SKM-1 treated with dmso at 0.1 percent for 144 hours (cell line): ENCODE results near the gene SNUPN.

Experiments
- DNase-seq: peaks from one replicate; lab custom pipeline; 2025; ENCODE audit not compliant: unreplicated experiment; lab: John Stamatoyannopoulos, UW

SNUPN gene

DNA sequence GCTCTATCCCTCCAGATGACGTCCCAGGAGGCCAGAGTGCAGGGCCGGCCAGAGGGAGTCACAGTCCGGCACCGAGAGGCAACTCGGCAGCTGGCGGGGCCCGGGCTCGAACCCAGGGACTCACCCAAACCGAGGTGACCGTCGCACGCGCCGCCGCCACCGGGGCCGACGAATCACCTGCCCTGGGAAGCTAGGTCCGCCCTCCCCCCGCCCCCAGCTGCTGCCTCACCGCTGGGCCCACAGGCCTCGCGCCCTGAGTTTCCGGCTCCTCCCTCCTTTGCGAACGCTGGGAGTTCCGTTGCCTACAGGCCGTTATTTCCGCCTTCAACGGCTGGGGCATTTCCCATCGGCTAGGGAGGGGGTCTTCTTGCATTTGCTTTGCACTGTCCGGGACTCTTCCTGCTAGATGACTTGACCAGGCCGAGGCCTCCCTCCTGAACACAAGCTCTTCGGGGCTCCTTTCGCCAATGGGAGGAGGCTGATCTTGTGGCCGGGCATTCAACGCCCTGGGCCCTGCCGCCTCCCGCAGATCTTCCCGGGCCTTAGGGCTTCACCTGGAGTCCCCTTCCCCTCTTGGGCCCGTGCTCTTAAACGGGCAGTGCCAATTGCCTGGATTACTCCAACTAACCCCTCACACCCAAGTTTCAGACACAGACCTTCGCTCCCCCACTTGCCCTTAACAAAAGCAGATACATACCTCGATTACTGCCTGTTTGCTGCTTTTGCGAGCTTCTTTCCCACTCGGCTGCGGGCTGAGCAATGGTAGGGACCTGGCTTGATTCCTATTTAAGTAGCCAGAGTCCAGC, at the start of gene SNUPN:
SNUPN (minus strand) TSS at position 184 of the 806 bp plus-strand sequence. CDS start 4,674 bp downstream, outside the sequence.
- peak; percentile 93 for DNase-seq

DNA sequence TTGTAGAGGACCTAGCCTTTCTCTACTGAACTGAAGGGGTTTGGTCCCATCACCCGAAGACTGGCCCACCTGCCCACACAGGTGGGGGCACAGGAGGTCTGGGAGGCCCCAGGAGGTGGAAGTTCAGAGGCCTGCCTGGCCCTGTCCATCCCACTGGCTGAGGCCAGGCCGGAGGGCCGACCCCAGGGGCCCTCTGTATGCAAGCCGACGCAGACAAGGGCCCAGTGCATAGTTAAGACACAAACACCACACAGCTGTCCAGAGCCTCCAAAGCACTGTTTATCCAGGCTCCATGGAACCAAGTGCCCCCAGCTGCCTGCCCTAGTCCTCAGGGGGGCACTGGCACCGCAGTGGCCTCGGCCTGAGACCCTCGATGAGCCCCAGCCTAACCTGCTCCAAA, 48.8 kb upstream of the SNUPN start:
- DNase-seq: no peak

DNA sequence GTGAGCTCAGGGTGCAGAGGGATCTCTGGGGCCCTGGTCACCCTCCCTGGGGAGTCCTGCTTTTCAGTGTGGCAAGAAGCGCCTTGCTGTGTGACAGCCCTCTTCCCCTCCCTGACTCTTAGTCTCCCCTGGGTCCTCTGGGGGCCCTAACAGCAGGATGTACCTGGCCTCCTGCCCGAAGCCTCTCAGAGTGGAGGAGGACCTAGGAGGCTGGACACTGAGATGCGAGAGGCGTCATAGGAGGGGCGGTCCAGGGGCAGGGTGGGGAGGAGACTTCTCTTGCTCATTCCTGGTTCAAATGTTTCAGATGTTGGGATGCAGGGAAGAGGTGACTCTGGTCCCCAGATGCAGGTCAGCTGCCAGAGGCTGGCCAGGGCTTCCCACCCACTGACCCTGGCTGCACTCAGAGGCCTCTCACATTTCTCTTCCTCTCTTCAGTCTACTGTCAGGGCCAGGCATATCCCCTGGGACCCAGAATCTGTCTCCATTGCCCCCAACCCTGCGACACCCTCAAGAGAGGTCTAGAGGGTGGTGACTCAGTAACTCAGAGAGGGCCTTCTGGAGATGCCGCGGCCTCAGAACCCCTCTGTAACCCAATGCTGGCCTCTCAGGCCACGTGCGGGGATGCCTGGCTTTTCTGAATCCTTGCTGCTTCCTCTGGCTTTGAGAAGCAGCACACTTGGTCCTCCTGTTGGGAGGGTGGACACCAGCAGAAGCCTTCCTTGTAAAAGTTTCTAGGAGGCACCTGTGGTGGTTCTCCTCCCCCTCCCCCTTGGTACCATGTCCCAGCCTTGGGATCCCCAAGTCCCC, 48.1 kb upstream of the SNUPN start:
- DNase-seq: no peak

DNA sequence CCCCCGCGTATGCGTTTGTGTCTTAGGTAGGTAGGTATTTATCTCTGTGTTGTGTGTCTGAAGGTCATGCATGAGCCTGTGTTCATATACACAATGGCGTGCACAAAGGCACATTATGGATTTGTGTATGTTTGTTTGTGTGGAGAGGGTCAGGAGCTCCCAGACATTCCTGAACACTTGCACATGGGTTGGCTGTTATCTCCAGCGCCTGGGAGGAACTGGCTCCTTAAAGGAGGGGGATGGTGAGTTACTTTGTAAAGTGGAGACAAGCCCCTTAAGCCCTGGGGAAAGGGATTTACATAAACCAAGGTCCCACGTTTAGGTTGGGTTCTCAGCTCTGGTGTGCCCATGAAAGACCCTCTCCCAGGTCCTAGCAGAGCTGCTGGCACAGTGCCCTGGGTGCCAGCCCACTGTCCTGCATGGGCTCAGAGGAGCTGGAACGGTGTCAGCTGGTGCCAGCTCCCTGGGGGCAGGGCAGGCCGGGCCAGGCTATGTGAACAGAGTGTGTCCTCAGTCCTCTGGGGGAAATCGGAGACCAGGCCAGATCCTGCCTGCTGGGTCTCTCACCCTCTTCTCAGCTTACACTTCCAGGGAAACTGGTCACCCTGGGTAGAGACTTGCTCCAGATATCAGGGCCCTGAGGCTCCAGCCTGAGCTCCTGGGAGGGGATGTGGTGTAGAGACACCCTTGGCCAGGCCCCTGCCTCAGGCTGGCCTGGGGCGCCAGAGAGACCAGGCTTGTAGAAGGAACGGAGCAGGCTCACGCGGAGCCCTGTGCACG, 47.3 kb upstream of the SNUPN start:
- DNase-seq: no peak

DNA sequence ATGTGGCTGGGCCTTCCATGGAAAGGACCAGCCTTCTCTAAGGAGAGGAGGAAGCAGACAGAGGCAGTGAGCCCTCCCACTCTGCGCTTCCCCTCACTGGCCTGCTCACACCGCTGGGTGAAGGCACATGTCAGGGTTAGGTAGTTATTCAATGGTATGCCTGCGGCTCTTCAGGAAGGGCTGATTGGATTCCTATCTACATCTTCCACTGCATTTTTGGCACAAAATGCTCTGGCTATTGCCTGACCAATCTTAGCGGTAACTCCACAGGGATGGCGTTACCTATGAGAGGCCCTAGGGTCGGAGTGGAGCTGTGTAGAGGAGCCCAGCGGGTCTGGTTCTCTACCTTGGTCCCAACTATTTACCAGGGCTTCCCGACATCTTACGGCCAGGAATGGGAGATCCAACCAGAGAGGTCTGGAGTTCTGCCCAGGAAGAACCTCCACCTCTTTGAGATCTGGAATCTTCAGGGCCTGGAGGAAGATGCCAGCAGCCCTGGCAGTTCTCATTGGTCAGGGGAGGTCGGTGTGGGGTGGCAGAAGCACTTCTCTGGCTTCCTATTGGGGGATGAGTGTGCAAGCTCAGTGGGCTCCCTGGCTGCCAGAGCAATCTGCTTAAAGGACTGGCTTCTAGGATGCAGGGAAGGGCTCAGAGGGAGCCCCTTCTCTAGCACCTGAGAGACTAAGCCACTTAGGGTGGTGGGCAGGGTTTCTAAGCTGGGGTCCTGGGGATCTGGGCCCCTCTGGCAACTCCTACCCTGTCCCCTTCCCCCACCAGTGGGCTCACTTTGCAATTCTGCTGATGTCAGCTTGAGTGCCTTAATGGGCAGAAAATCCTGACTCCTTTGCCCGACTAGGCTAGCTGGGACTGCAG, 46.4 kb upstream of the SNUPN start:
- no peak for DNase-seq

DNA sequence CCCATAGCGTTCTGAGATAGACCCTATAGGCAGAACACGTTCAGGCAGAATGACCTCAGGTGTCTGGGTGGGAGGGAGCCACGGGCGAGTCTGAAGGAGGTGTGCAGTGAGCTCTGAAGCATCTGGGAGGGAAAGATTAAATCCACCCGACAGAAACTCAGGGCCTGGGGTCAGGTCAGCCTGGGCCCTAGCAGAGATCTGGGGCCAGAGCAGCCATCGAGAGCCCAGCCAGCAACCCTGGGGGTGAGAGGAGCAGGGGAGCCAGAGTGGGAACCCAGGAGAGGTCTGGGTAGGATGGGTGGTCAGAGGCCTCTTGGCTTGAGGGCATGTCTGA, 44.3 kb upstream of the SNUPN start:
- no peak for DNase-seq

DNA sequence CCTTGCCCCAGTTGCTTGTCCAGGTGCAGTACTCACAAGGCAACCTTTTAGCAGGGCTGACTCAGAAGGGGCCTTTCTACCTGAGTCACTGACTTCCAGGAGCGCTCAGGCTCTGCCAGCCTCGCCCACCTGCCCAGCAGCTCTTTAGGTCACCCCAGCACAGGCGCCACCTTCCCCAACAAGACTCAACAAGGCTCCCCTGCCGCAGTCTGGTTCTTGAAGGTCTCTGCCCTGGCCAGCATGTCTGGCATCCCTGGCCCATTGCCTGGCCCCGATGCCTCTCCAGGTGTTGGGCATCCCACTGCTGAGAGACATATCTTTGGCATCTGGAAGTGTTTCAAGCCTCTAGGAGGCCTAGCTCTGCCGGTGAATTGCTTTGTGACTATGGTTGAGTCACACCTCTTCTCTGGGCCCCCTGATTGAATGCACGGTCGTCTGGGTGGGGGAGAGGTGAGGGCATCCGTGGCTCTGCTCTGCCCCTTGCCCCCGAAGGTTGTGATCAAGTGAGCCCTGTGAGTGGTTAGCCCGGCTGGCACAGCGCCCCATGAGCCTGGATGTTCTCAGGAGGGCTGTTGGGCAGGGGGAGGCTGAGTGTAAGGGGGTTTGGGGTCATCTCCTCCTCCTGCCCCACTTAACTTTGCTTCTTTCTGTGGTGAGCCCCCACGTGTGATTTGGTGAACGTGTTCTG, 43.8 kb upstream of the SNUPN start:
- no peak for DNase-seq

DNA sequence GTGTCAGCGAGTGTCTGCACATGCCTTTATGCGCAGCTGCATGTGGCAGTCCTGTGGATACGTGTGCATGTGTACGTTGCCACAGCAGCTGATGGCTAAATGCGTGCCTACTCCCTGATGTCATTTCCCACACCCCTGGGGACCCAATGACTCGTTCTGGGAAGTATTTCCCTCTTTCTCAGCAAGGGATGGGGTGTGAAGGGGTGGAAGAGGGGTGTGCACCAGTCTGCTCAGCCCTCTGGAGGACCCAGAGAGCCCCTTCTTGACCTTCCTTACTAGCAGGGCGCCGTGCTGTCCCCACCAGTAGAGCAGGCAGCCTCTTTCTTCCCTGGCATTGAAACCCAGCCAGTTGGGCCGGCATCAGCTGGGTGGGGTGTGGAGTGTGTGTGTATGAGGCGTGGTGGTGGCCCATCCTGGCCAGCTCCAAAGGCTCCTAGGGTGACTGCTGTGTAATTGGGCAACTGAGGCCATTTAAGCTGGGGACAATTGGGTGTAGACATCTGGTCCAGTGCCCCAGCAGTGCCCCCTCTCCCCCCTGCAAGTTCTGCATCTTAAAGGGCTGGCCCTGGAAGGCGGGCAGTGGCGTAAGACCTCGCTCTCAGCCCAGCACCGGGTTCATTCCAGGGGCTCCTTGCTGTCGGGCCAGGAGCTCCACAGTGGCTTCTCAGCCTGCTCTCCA, 41.4 kb upstream of the SNUPN start:
- DNase-seq: no peak

DNA sequence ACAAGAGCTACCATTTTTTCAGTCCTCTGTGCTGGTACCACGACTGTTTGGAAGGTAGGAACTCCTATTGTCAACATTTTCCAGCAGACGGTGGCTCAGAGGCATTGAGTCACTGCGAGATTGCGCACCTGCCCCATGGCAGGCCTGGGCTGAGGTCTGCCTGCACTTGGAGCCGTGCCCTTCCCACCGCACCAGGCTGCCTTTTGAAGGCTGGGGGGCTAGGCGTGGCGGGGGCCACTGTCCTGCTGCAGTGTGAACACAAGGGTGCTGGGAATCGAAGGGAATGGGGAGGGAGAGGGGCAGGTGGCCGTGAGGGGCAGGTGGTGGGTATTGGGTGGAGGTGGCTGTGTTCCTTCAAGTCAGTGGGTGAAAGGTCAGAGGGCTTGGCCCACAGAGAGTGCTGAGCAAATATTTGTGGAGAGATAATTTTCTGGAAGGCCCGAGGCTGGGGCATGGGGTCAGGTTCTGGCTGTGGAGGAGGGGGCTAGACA, 38.5 kb upstream of the SNUPN start:
- DNase-seq: no peak

DNA sequence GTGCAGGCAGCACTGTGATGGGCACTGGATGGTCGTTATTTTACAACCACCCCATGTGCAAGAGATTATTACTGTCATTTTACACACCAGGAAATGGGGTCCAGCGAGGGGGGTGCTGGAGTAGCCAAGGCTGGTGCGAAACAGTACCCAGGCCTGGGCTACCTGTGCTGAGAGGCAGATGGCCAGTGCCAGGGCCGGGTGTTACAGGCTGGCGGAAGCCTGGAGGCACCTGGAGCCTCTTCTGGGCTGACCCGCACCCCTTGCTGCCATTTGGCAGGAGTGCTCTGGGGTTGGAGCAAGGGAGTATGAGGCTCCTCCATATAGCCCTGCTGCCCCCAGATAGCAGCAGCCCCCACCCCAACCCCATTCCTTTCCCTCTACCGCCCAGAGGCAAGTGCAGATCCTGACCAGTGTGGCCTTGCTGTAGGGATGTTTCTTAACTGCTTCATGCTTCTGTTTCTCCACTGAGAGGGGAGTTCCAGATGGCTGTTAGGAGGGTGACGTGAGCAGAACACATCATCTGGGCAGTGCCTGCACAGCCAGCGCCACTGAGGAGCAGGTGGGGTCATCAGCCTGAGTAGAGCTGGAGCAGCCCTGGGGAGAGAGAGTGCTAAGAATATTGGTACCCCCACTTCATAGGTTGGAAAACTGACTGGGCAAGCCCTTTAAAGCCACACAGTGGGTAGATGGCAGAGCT, 37.4 kb upstream of the SNUPN start:
- DNase-seq: no peak

DNA sequence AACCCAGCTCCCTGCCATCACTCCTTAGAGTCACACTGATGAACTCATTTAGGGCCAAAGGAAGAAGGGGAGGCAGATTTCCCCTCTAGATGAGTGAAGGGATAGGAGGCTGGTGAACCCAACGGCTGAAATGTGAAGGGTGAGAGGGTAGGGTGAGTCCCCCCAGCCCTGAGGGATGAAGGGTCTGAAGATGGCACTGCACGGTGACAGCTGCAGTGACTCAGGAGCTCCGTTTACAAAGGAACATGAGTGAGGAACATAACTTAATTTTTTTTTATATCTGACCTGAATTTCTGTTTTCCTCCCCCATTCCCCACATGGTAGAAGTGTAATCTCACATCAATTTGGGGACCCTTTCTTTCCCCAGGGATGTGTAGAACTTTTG, 36.2 kb upstream of the SNUPN start:
- no peak for DNase-seq

DNA sequence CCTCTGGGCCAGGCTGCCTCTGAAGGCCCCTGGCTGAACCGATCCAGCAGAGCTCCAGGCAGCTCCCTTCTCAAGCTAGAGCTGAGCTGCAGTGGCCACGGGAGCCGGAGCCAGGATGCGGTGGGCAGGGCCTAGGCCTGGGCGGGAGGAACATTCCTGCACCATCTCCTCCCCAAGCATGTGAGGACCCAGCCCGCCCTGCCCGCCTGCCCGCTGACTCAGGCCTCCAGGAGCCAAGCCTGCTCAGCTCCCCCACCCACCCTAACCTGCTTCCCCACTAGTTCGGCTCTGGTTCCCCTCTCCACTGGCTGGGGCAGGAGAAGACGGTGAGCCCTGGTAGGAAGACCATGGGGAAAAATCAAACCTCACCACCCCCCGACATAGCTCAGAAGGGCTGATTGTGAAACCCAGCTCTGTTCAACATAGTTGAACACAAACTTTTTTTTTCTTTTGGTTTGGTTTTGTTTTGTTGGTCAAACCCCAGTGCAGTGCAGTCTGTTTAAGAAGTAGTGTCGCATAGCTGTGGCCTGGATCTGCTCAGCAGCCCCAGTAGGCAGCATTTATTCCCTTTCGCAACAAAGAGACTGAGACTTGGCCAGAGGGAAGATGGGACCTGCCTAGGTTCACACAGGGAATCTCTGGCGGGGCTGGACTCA, 35.7 kb upstream of the SNUPN start:
- no peak for DNase-seq

DNA sequence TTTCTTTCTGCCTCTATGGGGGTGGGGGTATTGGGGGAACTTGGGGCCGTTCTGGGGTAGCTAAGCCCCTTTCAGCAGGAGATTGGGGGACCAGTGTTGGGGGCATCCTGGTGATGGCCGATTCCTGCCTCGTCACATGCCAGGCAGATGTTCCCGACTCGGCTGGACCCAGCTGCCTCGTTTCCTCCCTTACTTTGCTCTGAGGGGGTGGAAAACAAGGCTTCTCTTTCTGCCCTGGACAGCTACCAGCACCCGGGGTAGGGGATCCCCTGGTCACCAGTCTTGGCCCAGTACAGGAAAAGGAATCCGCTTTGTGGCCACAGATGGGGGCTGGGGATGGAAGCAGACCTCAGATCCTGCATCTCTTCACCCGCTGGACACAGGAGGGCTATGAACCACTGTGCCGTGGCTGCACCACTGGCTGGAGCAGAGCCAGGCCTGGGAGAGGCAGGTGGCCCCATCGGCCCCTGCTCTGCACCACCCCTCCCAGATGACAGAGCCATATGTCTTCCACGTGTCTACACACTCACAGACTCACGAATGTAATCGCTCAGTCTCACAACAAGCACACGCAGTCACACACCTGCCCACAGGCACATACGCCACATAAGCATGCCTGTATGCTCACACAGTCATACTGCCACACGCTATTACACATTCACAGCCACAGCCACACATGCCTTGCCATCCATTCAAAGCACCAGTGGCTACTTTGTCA, 34.6 kb upstream of the SNUPN start:
- no peak for DNase-seq

DNA sequence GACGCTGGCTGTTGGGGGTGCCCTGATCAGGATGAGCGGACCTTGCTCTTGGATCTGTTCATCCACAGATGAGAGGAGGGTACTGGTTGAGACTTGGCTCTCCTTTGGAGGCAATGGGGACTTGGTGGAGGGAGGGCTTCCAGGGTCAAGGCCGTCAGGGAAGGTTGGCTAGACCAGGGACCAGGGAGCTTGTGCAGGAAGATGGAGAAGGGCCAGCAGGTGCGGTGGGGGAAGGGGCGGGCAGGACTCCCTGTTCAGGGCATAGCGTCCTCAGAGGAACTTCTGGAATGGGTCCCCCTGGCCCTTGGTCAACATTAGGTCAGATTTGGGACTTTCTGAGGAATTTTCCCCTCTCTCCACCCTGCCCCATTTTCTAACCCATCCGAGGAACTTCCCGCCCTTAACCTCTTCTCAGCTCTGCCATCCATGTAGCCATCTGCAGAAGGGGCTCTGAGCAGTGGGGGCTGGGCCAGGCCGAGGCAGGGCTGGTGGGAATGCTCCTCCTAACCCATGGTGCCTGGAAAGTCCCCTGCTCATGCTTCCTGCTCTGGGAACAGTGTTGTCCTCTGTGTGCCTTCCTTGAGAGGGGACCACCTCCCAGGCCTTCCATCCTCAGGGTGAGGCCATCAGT, 33.7 kb upstream of the SNUPN start:
- DNase-seq: no peak

DNA sequence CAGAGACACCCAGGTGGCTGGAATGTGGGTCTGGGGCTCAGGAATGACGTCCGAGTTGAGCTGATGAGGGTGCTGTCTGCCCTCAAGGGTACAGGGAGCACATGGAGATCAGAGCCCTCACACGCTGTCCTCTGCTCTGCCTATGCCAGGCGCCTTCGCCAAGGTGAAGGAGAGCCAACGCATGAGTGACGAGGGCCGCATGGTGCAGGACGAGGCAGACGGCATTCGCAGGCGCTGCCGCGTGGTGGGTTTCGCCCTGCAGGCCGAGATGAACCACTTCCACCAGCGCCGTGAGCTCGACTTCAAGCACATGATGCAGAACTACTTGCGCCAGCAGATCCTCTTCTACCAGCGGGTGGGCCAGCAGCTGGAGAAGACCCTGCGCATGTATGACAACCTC, 31.3 kb upstream of the SNUPN start:
- DNase-seq: no peak

DNA sequence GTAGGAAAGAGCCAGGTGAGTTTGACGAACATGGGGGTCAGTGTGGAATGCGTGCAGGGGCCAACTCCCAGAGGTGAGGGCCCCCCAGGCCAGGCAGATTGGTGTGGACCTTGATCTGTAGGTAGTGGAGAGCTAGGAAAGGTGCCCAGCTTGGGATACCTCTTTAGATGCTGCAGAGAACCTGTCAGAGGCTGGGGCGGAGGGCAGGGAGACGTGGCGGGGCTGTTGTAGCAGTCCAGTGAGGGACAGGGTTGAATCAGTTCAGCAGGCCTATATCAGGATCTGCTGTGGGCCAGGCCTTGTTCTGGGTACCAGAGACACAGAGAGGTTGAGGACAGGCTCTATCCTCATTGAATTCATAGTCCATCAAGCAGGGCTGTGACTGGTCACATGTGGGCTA, 30.8 kb upstream of the SNUPN start:
- no peak for DNase-seq

DNA sequence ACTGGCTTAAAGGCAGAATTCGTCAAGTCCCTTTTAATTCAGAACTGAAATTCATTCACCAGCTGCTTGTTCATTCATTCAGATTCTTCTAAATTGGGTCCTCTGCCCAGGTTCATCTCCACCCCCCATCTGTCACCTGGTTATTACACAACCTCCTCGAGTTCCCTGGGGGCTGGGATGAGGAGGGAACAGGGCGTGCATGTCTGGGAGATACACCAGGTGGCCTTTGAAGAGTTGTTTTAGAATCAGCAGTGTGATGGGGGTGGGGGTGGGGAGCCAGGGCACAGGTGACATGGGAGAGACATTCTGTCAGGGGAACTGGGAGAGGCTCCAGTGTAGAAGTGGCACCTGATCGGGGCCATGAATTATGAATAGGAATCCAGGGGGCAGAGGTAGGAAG, 30.4 kb upstream of the SNUPN start:
- no peak for DNase-seq
